NCI-H2227 (cell line): ENCODE data around the gene WEE1.

Experiments used
- DNase-seq: peaks from one replicate; lab custom pipeline; 2025; ENCODE audit not compliant: unreplicated experiment; lab: John Stamatoyannopoulos, UW

The WEE1 gene

DNA sequence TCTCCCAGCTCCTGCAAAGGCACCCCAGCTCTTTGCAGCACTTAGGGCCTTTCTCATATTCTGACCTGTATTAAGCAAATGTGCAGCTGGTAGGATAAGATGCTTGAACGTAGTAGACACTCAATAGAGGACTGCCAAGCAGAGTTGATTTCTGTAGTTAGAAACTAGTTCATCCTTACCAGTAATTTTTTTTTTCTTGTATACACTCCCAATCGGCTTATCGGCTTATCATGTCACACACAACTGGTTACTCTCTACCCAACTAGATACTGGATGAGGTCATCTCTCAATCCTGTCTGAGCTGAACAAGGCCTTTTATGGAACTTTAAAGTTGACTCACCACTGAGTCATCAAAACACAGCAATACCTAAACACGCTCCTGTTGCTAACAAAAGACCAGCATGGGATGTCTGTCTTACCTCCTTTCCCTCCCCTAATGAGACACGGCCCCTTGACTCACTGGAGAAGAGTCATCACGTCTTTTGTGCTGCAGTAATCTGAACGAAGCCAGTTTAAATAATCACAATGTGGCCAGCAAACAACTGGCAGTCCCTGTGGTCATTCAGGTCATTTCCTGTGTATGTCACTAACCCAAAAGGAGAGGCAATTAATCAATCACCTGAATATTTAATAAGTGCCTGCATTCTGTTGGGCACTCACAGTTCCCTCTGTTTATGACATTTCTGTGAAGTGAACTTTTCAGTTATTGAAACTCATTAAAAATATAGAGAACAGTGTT, 7.5 kb upstream of the WEE1 start:
- DNase-seq = peak; percentile 30

DNA sequence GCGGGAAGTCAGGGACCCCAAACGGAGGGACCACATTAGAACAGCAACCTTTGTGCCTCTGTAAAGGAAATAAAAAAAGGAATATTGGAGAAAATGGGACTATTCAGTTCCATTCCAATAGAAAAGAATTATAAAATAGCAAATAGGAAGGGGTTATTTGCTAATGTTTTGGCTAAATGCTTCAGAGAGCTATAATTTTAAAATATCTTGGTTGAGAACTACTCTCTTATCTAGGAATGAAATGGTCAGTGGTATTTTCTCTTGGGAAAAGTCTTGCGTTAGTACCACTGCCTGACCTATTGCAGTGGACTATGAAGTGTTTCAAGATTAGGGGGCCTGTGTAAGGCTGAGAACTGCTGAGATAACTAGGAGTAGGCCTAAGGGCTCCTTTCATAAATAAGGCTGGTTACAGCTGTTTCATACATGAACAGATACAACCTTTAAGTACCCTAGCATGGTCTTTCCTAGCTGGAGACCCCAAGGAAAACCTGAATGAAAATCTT, 6.9 kb upstream of the WEE1 start:
- DNase-seq = no peak

DNA sequence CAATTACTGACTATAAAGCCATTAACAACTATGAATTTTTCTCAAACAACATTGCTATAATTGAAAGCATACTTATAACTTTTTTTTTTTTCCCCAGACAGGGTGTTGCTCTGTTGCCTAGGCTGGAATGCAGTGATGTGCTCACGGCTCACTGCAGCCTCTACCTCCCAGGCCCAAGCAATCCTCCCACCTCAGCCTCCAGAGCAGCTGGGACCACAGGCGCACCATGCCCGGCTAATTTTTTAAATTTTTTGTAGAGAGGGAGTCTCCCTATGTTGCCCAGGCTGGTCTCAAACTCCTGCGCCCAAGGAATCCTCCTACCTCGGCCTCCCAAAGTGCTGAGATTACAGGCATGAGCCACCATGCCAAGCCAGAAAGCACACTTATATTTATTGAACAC, 6.1 kb upstream of the WEE1 start:
- DNase-seq = no peak

DNA sequence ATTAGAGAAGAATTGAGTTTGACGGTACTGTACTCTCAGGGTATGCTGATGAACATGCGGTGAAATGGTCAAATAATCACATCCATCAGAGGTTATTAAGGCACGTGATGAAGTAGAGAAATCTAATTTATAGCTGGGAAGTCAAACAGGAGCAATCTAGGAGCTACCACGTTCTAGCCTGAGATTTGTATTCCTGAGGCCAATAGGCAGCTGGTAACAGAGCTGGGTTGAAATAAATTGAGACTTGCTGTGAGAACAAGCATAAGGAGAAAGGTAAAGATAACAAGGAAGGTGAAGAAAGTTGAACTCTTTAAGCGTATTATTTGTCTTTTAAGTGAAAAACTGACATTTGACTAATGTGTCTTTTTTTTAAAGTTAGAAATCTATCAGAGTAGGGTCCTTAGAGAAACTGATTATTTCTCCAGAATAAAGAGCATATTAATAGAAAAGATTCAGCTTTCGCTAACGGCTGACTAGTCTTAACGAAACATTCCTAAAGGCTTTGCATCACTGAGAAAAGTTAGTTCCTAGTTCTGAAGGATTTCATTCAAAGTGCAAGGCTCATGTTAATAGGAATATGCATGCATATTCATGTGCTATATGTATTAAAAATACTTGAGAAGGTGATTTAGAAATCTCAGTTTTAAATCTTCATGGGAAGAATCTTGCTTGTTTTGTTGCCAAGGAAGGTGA, 5.2 kb upstream of the WEE1 start:
- DNase-seq = no peak

DNA sequence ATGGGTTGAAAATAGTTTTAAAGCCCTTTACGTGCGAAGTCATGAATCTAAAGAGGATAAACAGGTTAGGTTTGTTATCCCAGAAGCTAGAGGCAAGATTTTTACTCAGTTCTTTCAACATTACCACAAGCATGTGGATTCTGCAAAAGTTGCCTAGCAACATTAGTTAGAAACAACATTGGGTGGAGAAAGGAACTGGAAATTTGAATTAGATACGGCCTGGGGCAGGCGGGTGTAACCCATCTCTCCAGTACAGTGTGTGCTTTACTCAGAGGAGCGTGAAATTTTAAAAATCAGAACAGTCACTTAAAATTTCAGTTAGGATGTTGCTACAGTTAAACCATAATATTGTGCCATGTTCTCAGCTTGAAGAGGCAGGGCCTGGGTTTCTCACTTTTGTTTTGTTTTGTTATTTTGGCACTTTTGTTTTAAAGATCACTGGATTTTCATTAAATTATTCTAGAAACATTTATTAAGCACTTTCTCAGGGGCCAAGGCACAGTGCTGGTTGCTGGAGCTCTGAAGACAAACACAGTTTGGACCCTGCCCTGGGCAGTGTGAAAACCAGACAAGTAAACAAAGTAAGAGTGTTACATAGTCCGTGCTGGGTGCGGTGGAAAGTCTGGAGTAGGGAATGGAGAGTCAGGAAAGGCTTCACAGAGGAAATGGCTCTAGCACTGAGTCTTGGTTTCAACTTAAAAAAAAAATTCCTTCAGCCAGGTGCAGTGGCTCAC, 4.4 kb upstream of the WEE1 start:
- DNase-seq = peak; percentile 14

DNA sequence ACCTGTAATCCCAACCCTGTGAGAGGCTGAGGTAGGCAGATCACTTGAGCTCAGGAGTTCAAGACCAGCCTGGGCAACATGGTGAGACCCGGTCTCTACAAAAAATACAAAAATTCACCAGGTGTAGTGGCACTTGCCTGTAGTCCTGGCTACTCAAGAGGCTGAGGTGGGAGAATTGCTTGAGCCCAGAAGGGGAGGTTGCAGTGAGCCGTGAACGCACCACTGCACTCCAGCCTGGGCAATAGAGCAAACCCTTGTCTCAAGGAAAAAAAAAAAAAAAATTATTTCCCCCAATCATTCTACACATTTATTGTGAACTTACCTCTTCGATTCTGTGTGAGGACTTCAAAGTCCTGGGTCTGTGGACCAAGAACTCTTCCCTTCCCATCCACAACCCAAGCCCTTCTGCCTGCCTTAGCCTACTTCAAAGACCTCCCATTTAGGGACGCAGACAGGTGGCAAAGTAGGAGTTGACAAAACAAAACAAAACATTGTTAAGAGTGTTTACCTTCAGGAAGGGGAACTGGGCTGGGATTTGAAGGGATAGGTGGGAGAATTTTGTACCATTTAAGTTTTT, 3.8 kb upstream of the WEE1 start:
- no peak for DNase-seq

DNA sequence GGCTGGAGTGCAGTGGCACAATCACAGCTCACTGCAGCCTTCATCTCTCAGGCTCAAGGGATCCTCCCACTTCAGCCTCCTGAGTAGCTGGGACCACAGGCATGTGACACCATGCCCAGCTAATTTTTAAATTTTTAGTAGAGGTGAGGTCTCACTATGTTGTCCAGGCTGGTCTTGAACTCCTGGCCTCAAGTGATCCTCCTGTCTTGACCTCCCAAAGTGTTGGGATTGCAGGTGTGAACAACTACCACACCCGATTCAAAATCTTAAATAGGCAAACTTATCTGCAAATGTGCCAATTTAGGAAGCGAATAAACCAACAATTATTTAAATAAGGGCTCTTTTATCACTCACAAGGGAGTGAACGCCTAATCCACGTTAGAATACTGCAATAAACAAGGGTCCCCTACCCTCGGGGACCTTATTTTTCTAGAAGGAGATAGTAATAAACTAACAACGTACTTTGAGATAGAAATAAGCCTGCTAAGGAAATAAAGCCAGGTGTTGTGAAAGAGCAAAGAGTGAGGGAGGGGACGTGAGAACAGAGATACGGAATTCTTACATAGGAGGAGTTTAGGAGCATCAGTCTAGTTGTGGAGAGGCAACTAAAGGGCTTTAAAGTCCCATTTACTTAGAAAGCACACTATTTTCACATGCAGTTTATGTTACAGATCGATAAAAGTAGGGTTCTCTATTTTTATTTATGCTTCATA, 3.0 kb upstream of the WEE1 start:
- DNase-seq = no peak

DNA sequence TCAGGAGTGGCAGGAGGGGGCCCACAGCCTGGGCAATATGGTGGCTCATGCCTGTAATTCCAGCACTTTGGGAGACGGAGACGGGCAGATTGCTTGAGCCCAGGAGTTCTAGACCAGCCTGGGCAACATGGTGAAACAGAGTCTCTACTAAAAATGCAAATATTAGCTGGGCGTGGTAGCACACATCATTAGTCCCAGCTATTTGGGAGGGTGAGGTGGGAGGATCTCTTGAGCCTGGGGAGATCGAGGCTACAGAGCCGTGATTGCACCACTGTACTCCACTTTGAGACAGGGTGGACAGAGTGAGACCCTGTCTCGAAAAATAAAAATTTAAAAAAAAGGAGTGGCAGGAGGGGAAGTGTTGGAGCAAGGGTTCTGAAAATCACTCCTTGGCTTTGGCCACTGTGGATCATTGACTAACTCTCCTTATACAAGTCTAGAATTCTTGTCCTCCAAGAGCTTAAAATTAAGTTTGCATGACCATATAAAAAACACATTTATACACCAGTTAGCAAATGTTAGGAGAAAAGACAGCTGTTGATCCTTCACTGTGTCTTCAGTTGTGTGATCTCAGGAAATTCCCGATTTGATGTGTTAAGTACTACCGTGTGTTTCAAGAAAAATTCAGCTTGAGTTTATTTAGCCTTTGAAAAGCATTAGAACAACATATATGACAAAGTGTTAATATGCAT, 2.3 kb upstream of the WEE1 start:
- DNase-seq = no peak

DNA sequence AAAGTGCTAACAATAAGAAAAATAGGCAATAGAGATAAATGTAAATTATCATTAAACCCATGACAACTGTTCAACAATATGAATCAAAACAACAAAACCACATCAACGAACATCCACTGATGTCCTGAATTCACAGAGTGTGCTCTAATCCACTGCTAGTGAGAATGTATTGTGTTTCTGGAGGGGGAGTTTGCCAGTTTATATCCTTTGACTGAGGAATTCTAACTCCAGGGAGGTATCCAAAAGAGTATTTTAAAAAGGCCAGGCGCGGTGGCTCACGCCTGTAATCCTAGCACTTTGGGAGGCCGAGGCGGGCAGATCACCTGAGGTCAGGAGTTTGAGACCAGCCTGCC, 1.7 kb upstream of the WEE1 start:
- DNase-seq = no peak

DNA sequence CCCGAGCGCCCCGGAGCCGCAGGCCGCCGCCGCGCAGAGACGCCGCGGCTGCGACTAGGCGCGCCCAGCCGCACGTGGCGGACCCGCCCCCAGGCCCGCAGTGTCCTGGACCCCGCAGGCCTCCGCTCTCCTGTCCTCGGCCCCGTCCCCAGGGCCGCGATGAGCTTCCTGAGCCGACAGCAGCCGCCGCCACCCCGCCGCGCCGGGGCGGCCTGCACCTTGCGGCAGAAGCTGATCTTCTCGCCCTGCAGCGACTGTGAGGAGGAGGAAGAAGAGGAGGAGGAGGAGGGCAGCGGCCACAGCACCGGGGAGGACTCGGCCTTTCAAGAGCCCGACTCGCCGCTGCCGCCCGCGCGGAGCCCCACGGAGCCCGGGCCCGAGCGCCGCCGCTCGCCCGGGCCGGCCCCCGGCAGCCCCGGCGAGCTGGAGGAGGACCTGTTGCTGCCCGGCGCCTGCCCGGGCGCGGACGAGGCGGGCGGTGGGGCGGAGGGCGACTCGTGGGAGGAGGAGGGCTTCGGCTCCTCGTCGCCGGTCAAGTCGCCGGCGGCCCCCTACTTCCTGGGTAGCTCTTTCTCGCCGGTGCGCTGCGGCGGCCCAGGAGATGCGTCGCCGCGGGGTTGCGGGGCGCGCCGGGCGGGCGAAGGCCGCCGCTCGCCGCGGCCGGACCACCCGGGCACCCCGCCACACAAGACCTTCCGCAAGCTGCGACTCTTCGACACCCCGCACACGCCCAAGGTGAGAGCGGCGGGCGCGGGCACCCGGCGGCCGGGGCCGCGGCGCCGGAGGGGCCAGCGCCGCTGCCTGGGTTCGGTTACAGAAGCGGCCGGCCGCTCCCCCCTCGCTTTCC, 528 bp downstream of the WEE1 start:
- DNase-seq = peak; percentile 55

DNA sequence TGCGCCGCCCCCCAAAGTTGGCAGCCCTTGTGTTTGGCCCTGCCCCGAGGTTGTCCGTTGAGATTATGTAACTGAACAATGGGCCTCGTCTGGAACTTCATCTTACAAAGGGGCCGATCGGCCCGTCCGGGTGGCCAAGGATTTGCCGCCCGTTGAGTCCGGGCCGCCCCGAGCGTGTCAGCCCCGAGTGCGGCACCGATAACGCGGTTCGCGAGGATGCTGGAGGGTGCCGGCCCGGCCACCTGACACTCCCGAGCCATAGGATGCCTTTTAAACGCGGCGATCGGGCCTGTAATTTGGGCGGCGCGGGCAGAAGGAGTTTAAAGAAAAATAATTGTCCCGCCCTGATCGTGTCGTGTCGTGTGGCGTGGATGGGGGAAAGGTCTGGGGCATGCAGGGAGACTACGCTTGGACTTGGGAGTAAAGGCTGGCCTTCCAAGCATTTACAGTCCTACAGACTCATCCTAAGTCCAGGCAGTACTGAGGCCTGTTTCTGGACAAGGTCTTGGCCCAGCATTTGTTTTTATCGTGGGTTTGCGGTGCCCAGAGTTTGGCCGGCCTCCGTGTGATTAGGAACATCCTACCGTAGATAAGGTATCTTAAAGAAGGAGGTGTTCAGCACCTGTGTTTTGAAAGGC, 1.3 kb downstream of the WEE1 start:
- DNase-seq = peak; percentile 27

DNA sequence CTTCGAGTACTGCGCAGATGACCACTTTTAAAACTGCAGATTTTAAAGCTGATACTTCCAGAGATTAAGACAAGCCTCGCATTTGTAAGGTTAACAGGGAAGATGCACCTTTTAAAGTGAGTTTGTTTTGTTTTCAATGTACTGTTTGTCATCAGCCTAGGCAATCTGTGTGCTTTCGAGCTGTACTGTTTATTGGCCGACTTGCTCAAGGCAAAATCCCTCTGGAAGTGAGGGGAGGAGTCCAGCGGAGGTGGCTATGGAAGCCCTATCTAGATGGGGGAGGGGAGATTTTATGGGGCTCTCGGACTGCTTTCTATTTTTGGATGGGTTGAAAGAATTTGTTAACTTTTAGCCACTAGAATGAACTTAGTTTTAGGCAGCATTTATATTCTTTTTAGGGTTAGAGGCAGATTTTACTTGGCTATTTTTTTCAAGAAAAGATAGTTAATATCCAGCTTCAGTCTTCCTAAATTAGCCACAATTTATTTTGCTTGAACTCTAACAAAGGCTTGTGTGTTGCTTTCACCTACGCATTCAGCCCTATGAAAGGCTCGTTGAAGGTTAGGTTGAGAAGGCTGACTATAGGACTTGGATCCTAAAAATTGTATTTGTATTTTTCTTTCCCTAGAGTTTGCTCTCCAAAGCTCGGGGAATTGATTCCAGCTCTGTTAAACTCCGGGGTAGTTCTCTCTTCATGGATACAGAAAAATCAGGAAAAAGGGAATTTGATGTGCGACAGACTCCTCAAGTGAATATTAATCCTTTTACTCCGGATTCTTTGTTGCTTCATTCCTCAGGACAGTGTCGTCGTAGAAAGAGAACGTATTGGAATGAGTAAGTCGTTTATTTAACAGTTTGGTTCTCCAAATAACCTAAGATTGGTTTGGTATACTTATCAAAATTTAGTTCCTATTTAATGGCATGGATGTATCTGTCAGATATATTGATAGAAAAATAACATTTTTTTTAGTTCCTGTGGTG, 2.1 kb downstream of the WEE1 start:
- DNase-seq = peak; percentile 83

DNA sequence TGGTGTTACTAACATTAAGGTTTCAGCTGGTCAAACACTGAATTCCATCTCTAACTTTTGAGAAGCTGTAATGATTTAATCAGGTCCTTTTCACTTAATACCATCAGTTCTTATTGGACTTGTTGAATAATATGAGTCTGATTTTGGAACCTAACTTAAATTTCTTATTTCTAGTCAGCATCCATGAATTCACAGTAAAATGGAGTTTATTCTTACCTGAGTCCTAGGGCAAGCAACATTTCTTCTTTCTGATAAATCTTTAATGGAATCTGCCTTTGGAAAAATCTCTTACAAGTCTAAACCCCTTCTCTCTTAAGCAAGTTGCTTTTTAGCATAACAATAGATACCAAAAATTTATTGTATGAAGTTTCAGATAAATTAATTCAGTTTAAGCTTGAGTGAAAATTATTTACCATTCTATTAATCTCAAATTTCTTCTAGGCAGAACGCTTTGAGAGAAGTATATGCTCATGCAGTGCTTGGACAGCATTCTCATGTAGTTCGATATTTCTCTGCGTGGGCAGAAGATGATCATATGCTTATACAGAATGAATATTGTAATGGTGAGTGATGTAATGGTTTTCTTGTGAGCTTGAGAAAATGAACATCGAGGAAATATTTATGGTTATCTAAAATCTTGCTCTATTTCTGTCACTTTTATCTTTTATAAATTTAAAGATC, 3.4 kb downstream of the WEE1 start:
- DNase-seq = no peak

DNA sequence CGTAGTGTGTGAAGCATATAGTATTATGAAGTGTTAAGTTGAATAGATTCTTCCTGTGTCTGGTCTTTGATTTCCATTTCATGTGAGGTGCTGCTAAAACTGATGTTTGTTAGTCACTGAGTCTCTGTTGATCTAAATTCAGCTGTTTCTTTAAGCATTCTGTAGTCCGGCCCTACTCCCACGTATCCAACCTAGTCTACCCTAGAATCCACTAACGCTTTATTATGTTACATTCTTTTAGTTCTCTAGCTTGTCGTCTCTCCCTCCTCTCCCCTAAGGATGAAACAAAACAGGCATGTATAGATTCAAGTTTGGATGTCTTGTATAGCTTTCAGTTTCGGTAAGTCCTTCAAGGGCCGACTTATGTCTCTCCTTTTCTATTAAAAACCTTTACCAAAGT, 4.1 kb downstream of the WEE1 start:
- DNase-seq = no peak

DNA sequence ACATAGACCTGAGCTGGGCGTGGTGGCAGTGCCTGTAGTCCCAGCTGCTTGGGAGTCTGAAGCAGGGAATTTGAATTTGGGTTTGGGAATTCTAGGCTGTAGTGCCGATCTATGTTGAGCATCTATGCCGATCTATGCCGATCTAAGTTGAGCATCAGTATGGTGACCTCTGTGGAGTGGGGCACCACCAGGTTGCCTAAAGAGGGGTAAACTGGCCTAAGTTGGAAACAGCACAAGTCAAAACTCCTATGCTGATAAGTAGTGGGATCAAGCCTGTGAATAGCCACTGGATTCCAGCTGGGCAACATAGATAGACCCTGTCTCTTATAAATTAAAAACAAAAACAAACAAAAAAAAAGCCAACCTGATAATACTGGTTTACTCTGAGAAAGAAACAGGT, 7.4 kb downstream of the WEE1 start:
- DNase-seq = no peak

DNA sequence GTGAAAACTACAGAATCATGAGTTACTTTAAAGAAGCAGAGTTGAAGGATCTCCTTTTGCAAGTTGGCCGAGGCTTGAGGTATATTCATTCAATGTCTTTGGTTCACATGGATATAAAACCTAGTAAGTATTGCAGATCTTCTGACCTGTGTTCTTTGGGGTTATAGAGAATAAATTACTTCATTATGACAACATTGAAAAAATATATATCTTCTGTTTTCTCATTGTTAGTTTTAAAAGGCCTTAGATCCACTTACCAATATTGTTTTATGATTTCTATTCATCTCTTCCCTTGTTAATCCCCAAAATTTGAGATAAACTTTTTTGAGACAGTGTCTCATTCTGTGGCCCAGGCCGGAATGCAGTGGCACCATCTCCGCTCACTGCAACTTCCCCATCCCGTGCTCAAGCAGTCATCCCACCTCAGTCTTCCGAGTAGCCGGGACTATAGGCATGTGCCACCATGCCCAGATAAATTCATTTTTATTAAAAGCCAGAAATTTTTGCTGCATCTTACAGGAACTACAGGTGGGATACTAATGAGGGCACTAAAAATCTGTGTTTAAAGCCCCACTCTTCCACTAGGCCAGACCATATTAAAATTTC, 8.2 kb downstream of the WEE1 start:
- DNase-seq = no peak

DNA sequence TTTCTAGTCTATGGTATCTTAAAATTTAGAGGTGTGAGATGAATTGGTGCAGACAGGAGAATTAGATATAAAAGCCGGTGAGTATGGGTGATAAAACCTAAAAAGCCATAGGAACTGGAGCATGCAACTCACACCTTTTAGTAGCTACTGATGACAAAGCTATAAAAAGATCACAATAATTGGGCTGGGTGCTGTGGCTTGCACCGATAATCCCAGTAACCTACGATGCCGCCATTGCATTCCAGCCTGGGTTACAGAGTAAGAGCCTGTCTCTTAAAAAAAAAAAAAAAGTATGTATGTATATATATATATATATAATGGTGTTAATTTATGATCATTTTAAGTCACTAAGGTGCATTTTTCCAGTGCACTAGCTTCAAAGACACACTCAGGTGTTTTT, 17.2 kb downstream of the WEE1 start:
- no peak for DNase-seq
